CD14-positive monocyte (primary cell): ENCODE data around the gene COL9A3. TPM values are rescaled to one million over a fixed set of nuclear protein-coding genes. Genes with fewer than 3 reads are reported as not detected.

Experiments
- DNase-seq, 3 donors: peaks; one replicate each; pipeline ENCODE4 v3.0.0-alpha.2; 2011 to 2022
- H2AFZ ChIP-seq: 2 replicates; pipeline ENCODE4 v1.6.0; 2012; ENCODE audit warnings: mild to moderate bottlenecking, low read depth, low read length, inconsistent platforms; ENCODE audit not compliant: insufficient read depth, poor library complexity, severe bottlenecking
- H3K27ac ChIP-seq, 2 donors: 1 replicate in 1 of 2; 2 replicates in 1 of 2; pipeline ENCODE4 v1.5.1; 2012 to 2013; ENCODE audit warnings: low read length in 2 of 2, control low read depth in 1 of 2, inconsistent platforms in 1 of 2, low read depth in 1 of 2, mild to moderate bottlenecking in 1 of 2
- H3K27me3 ChIP-seq, 2 donors: one replicate each; pipeline versions ENCODE4 v1.6.0 to v1.6.1; 2011 to 2013; ENCODE audit warnings: low read length in 2 of 2; ENCODE audit not compliant: control insufficient read depth in 2 of 2, insufficient read depth in 2 of 2
- H3K36me3 ChIP-seq, 2 donors: replicated peaks in 1 of 2; 1 replicate in 1 of 2; 2 replicates in 1 of 2; pipeline versions ENCODE4 v1.5.1 to v1.6.1; 2012 to 2013; ENCODE audit warnings: low read length in 2 of 2, control low read depth in 1 of 2, inconsistent platforms in 1 of 2, mild to moderate bottlenecking in 1 of 2; ENCODE audit not compliant: insufficient read depth in 2 of 2, control insufficient read depth in 1 of 2
- H3K4me1 ChIP-seq, 2 donors: 1 replicate in 1 of 2; 2 replicates in 1 of 2; pipeline versions ENCODE4 v1.5.1 to v1.6.1; 2012 to 2013; ENCODE audit warnings: low read length in 2 of 2, control low read depth in 1 of 2, inconsistent platforms in 1 of 2, mild to moderate bottlenecking in 1 of 2, moderate library complexity in 1 of 2; ENCODE audit not compliant: insufficient read depth in 2 of 2, control insufficient read depth in 1 of 2
- H3K4me2 ChIP-seq: replicated peaks from 2 replicates; pipeline ENCODE3; 2012; ENCODE audit warnings: low read length, moderate library complexity, mild to moderate bottlenecking; ENCODE audit not compliant: poor library complexity, severe bottlenecking; ENCODE audit errors: extremely low read depth
- H3K4me3 ChIP-seq, 3 experiments: fragments of 200-600 bp in 1 of 3; sonication (generic) in 1 of 3; replicated peaks in 1 of 3; 1 replicate in 2 of 3; 2 replicates in 1 of 3; pipeline ENCODE4 v1.5.1; 2011 to 2013; ENCODE audit warnings: low read length in 3 of 3, mild to moderate bottlenecking in 3 of 3, control low read depth in 2 of 3, low read depth in 2 of 3, inconsistent platforms in 1 of 3, moderate library complexity in 1 of 3
- H3K79me2 ChIP-seq: 2 replicates; pipeline ENCODE4 v1.6.0; 2012; ENCODE audit warnings: mild to moderate bottlenecking, control low read depth, inconsistent platforms, low read length, moderate library complexity; ENCODE audit not compliant: insufficient read depth
- H3K9ac ChIP-seq: 2 replicates; pipeline ENCODE4 v1.6.0; 2017; ENCODE audit warnings: low read length, mild to moderate bottlenecking; ENCODE audit not compliant: insufficient read depth, poor library complexity, severe bottlenecking
- H3K9me3 ChIP-seq, 2 donors: replicated peaks in 1 of 2; 1 replicate in 1 of 2; 2 replicates in 1 of 2; pipeline versions ENCODE4 v1.5.1 to v1.6.1; 2012 to 2013; ENCODE audit warnings: low read length in 2 of 2, control low read depth in 1 of 2; ENCODE audit not compliant: control insufficient read depth in 1 of 2, insufficient read depth in 1 of 2
- H4K20me1 ChIP-seq: 2 replicates; pipeline ENCODE4 v1.6.0; 2012; ENCODE audit warnings: mild to moderate bottlenecking, low read length, control low read depth, moderate library complexity; ENCODE audit not compliant: insufficient read depth
- H3K27ac Mint-ChIP-seq, 7 donors: one replicate each; pipeline ENCODE4 v1.8.0; 2020; ENCODE audit warnings: mild to moderate bottlenecking in 7 of 7, mixed read lengths in 7 of 7, moderate library complexity in 6 of 7, inconsistent platforms in 2 of 7
- H3K27me3 Mint-ChIP-seq, 3 donors: one replicate each; pipeline ENCODE4 v1.8.0; 2021 to 2022; ENCODE audit warnings: low read depth in 3 of 3, mild to moderate bottlenecking in 3 of 3, mixed read lengths in 3 of 3, moderate library complexity in 3 of 3, inconsistent platforms in 1 of 3
- H3K36me3 Mint-ChIP-seq, 2 donors: one replicate each; pipeline ENCODE4 v1.8.0; 2020; ENCODE audit warnings: mixed read lengths in 2 of 2, inconsistent platforms in 1 of 2, mild to moderate bottlenecking in 1 of 2
- H3K4me1 Mint-ChIP-seq: one replicate; pipeline ENCODE4 v1.8.0; 2020; ENCODE audit warnings: mild to moderate bottlenecking, mixed read lengths
- H3K4me3 Mint-ChIP-seq, 2 donors: one replicate each; pipeline ENCODE4 v1.8.0; 2020; ENCODE audit warnings: mild to moderate bottlenecking in 2 of 2, mixed read lengths in 2 of 2, moderate library complexity in 1 of 2
- H3K9me3 Mint-ChIP-seq, 7 donors: one replicate each; pipeline ENCODE4 v1.8.0; 2020 to 2022; ENCODE audit warnings: mixed read lengths in 7 of 7, mild to moderate bottlenecking in 6 of 7, moderate library complexity in 6 of 7, inconsistent platforms in 2 of 7
- WGBS: methylation state at CpG from one replicate; pipeline ENCODE4 v1.1.5; 2013; ENCODE audit warnings: missing lambda C conversion rate; ENCODE audit not compliant: insufficient coverage; 5-methylcytosine and 5-hydroxymethylcytosine counted together
- intact Hi-C, 2 donors: fragments of 100-400 bp; cut with micrococcal nuclease; formaldehyde crosslinking; loops; one replicate each; pipeline versions ENCODE4 v1.15.0 to v1.15.1; 2023
- polyA plus RNA-seq, 3 donors: library from polyadenylated mRNA; depleted of rRNA in 1 of 3; unstranded in 2 of 3; stranded (reverse) in 1 of 3; fragments of 300-500 nt in 2 of 3; fragments of >200 nt in 1 of 3; fragmentation: Illumina TruSeq in 2 of 3; gene quantifications; 1 replicate in 2 of 3; 2 replicates in 1 of 3; pipeline ENCODE4 v1.2.3, GENCODE V29; 2012 to 2021
- TF ChIP-seq, protein P1 (sequence below): fragments of 200-600 bp; IDR thresholded peaks from one replicate; pipeline ENCODE4 v1.8.0; 2022; ENCODE audit warnings: antibody characterized with exemption, mild to moderate bottlenecking

The COL9A3 gene
- polyA plus RNA-seq, 3 donors = 1.8 to 4.4 (median 2.6) TPM

DNA sequence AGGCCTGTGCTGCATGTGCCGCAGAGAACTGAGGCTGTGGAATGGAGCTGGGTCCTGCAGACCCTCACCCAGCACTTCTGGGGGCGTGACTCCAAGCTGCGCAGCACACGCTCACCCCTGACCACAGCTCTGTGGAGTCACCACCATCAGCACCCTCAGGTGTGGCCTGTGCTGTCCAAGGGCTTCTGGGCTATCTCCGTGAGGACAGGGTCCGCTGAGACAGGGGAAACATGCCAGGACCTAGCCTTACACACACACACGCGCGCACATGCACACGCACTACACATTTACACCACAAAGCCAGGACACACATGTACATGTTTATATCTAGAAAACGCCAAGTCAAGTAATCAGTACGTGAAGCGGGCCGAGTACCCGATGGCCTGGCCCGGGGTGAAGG, 71.6 kb downstream of the COL9A3 start:
- Histone ChIP-seq H2AFZ (no peak overlapping the region), H3K27me3 (no peaks in the 10 kb centered on the region), H3K9ac (no peak overlapping the region), H3K27ac (no peak overlapping the region), H3K9me3 (no peaks in the 10 kb centered on the region), H3K4me3 (no peak overlapping the region), H4K20me1 (peaks cover 35% of the 10 kb centered on the region), H3K79me2 (no peaks in the 10 kb centered on the region), H3K36me3 (peaks cover 77 to 81% of the 10 kb centered on the region in 2 donors), H3K4me2 (no peak overlapping the region), H3K4me1 (peaks cover 0 to 5% of the 10 kb centered on the region in 2 donors)
- Mint-ChIP-seq H3K27ac (peak overlapping the region in 1 of 7 donors; percentile 31), H3K4me3 (no peak overlapping the region), H3K9me3 (no peaks in the 10 kb centered on the region), H3K27me3 (peaks cover 0 to 3% (median 0%) of the 10 kb centered on the region in 3 donors), H3K36me3 (peaks cover 72 to 83% of the 10 kb centered on the region in 2 donors), H3K4me1 (peaks cover 5% of the 10 kb centered on the region)
- no peak for DNase-seq
- TF ChIP-seq, protein P1, sequence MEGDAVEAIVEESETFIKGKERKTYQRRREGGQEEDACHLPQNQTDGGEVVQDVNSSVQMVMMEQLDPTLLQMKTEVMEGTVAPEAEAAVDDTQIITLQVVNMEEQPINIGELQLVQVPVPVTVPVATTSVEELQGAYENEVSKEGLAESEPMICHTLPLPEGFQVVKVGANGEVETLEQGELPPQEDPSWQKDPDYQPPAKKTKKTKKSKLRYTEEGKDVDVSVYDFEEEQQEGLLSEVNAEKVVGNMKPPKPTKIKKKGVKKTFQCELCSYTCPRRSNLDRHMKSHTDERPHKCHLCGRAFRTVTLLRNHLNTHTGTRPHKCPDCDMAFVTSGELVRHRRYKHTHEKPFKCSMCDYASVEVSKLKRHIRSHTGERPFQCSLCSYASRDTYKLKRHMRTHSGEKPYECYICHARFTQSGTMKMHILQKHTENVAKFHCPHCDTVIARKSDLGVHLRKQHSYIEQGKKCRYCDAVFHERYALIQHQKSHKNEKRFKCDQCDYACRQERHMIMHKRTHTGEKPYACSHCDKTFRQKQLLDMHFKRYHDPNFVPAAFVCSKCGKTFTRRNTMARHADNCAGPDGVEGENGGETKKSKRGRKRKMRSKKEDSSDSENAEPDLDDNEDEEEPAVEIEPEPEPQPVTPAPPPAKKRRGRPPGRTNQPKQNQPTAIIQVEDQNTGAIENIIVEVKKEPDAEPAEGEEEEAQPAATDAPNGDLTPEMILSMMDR = no peak
- intact Hi-C loops = no loop called here
- 94% methylated on average over 12 of the region's 16 CpGs for WGBS

DNA sequence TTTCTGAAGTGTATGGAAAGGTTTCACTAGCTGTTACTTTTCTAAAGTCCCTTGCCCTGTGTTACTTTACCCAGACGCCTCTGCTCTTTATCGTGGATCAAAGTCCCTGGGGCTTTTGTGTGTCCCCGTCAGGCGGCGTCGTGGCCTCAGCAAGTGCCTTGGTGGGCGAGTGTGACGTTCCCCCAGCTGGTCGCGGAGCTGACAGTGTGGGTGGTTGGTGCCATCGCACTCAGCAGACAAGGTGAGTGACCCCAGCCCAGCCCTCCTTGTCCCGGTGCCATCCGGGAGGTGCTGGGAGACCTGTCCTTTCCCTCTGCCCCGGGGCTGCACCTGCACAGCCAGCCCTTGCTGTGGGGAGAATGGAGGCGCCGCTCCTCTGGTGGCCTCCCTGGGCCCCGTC, 72.1 kb downstream of the COL9A3 start:
- H3K27ac Mint-ChIP-seq = no peak overlapping the region
- TF ChIP-seq, protein P1 = no peak
- no peak overlapping the region for H3K27ac ChIP-seq
- no peak overlapping the region for H3K9ac ChIP-seq
- no peak for DNase-seq
- no peak overlapping the region for H3K4me3 Mint-ChIP-seq
- H3K36me3 Mint-ChIP-seq = peaks cover 77 to 88% of the 10 kb centered on the region in 2 donors
- H3K4me3 ChIP-seq = no peak overlapping the region
- over 99% methylated on average over 17 of the region's 17 CpGs for WGBS
- no peaks in the 10 kb centered on the region for H3K9me3 Mint-ChIP-seq
- intact Hi-C loops = no loop called here
- H3K4me1 Mint-ChIP-seq = peaks cover 5% of the 10 kb centered on the region
- no peaks in the 10 kb centered on the region for H3K79me2 ChIP-seq
- peaks cover 35% of the 10 kb centered on the region for H4K20me1 ChIP-seq
- peaks cover 0 to 3% (median 0%) of the 10 kb centered on the region in 3 donors for H3K27me3 Mint-ChIP-seq
- H3K4me2 ChIP-seq = no peak overlapping the region
- peaks cover 0 to 5% of the 10 kb centered on the region in 2 donors for H3K4me1 ChIP-seq
- H3K9me3 ChIP-seq = no peaks in the 10 kb centered on the region
- no peak overlapping the region for H2AFZ ChIP-seq
- no peaks in the 10 kb centered on the region for H3K27me3 ChIP-seq
- peaks cover 82 to 87% of the 10 kb centered on the region in 2 donors for H3K36me3 ChIP-seq
